HepG2 (cell line): Measurements from ENCODE around the gene FXYD1. TPM values are rescaled to one million over a fixed set of nuclear protein-coding genes. Genes with fewer than 3 reads are reported as not detected.

Experiments used
- AKNA ChIP-seq: sonication (generic); formaldehyde crosslinking; IDR thresholded peaks from 2 replicates; pipeline ENCODE4 v1.4.0; 2020; ENCODE audit warnings: missing genetic modification reagents, borderline replicate concordance
- CEBPG ChIP-seq: IDR thresholded peaks from 2 replicates; pipeline ENCODE4 v1.6.1; 2016
- E2F1 ChIP-seq: sonication (generic); formaldehyde crosslinking; IDR thresholded peaks from 2 replicates; pipeline ENCODE4 v1.5.0; 2020; ENCODE audit warnings: missing genetic modification reagents
- KLF15 ChIP-seq: sonication (generic); formaldehyde crosslinking; IDR thresholded peaks from 2 replicates; pipeline ENCODE4 v1.8.1; 2023; ENCODE audit warnings: borderline replicate concordance, mild to moderate bottlenecking, inconsistent platforms, missing genetic modification reagents, mixed read lengths
- MAX ChIP-seq: IDR thresholded peaks from 2 replicates; pipeline ENCODE4 v1.6.1; 2012; ENCODE audit warnings: inconsistent platforms
- MTERF4 ChIP-seq: sonication (generic); formaldehyde crosslinking; IDR thresholded peaks from 2 replicates; pipeline ENCODE4 v1.8.0; 2023; ENCODE audit warnings: mild to moderate bottlenecking, missing genetic modification reagents
- POLR2G ChIP-seq: fragments of 200-400 bp; formaldehyde crosslinking; IDR thresholded peaks from 2 replicates; pipeline ENCODE4 v1.6.1; 2018; ENCODE audit warnings: mild to moderate bottlenecking, low read depth, low read length, moderate library complexity
- RAD21 ChIP-seq: fragments of 450-650 bp; formaldehyde crosslinking; IDR thresholded peaks from 2 replicates; pipeline ENCODE4 v1.5.0; 2020; ENCODE audit warnings: mild to moderate bottlenecking
- RFX3 ChIP-seq: IDR thresholded peaks from 2 replicates; pipeline ENCODE4 v1.6.1; 2016; ENCODE audit warnings: missing biosample characterization, missing genetic modification reagents
- ZFP36 ChIP-seq: fragments of 150-350 bp; IDR thresholded peaks from 2 replicates; pipeline ENCODE4 v1.6.1; 2018; ENCODE audit warnings: borderline replicate concordance, low read length, low read depth; ENCODE audit not compliant: partially characterized antibody
- ZNF558 ChIP-seq: sonication (generic); formaldehyde crosslinking; IDR thresholded peaks from 2 replicates; pipeline ENCODE4 v1.9.0; 2022; ENCODE audit warnings: mild to moderate bottlenecking, missing genetic modification reagents, borderline replicate concordance
- ZNF574 ChIP-seq: sonication (generic); formaldehyde crosslinking; IDR thresholded peaks from 2 replicates; pipeline ENCODE4 v1.4.0; 2020; ENCODE audit warnings: missing genetic modification reagents
- ZNF7 ChIP-seq: IDR thresholded peaks from 2 replicates; pipeline ENCODE4 v1.6.1; 2016; ENCODE audit warnings: missing biosample characterization, missing genetic modification reagents
- polyA plus RNA-seq, 8 experiments: library from polyadenylated mRNA; depleted of rRNA in 3 of 8; stranded (reverse) in 7 of 8; unstranded in 1 of 8; fragments of >200 nt; fragmentation: Illumina TruSeq in 4 of 8; extraction: Trizol in 4 of 8; gene quantifications; 2 replicates each; pipeline versions ENCODE4 v1.2.1 to v1.2.3, GENCODE V29; 2011 to 2016; ENCODE audit warnings: low read depth in 4 of 8, missing spikeins in 1 of 8, mixed read lengths in 1 of 8; ENCODE audit not compliant: insufficient read depth in 1 of 8
- total RNA-seq, 5 experiments: library from RNA; depleted of rRNA; stranded (reverse); fragments of >200 nt; fragmentation: Illumina TruSeq; extraction: Trizol; gene quantifications; 2 replicates each; pipeline ENCODE4 v1.2.3, GENCODE V29; 2016; ENCODE audit warnings: low read depth in 1 of 5

FXYD1 gene
- total and polyA plus RNA-seq, 2 of the 13 experiments (the other 11 are each of a cell fraction or from before 2014, with no cell fraction given): 31.2 TPM; not detected in 1

- TF ChIP-seq MTERF4 (CRISPR knock-in tag) (no peak), RAD21 (CRISPR knock-in tag) (no peak), ZNF558 (CRISPR knock-in tag) (no peak), CEBPG (CRISPR knock-in tag) (peak; percentile 13; the same call in 1 of the 2 replicates), ZNF7 (no peak), ZNF574 (CRISPR knock-in tag) (no peak), KLF15 (CRISPR knock-in tag) (no peak), ZFP36 (no peak), POLR2G (peak; percentile 48; the same call in 1 of the 2 replicates), RFX3 (CRISPR knock-in tag) (no peak), AKNA (CRISPR knock-in tag) (no peak), MAX (peak; percentile 28; the same call in 1 of the 2 replicates), E2F1 (CRISPR knock-in tag) (no peak)
Observed at GRCh38 chr19:35107545-35107944, 31.1 kb upstream of the FXYD1 start (continued).
